ENCODE results near the gene PARVB.

- TF ChIP-seq POLR2A (IDR thresholded peaks at IDR 0.05), result no peak
- TF ChIP-seq, protein P1, sequence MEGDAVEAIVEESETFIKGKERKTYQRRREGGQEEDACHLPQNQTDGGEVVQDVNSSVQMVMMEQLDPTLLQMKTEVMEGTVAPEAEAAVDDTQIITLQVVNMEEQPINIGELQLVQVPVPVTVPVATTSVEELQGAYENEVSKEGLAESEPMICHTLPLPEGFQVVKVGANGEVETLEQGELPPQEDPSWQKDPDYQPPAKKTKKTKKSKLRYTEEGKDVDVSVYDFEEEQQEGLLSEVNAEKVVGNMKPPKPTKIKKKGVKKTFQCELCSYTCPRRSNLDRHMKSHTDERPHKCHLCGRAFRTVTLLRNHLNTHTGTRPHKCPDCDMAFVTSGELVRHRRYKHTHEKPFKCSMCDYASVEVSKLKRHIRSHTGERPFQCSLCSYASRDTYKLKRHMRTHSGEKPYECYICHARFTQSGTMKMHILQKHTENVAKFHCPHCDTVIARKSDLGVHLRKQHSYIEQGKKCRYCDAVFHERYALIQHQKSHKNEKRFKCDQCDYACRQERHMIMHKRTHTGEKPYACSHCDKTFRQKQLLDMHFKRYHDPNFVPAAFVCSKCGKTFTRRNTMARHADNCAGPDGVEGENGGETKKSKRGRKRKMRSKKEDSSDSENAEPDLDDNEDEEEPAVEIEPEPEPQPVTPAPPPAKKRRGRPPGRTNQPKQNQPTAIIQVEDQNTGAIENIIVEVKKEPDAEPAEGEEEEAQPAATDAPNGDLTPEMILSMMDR (IDR thresholded peaks at IDR 0.05), result no peak
These were observed 161.4 kb downstream of the PARVB start for GRCh38 chr22:44185237-44186120.
